Endothelial cell of umbilical vein (primary cell): ENCODE measurements around the gene PXK. TPM values are rescaled to one million over a fixed set of nuclear protein-coding genes. Genes with fewer than 3 reads are reported as not detected.

Experiments
- BruUV-seq: library from RNA; stranded (reverse); fragments of 400-500 nt; replicated peaks from 2 replicates; lab custom pipeline; 2021; lab: Mats Ljungman, UMichigan
- CTCF ChIA-PET: fragments of 300-600, 350-600 bp; sonication (Branson Sonifier 250); formaldehyde crosslinking; loops from one replicate; lab custom pipeline; 2021; ENCODE audit warnings: antibody characterized with exemption, inconsistent platforms; lab: Charles Lee
- POLR2A ChIA-PET: fragments of 300-600, 350-600 bp; sonication (Branson Sonifier 250); formaldehyde crosslinking; loops from one replicate; lab custom pipeline; 2021; ENCODE audit warnings: antibody characterized with exemption, inconsistent platforms; lab: Charles Lee
- DNase-seq: peaks from one replicate; pipeline ENCODE4 v3.0.0-alpha.2; 2011; ENCODE audit warnings: low read depth, low spot score
- FAIRE-seq: peaks from 2 replicates; lab custom pipeline; 2011; peaks lifted over from hg19 to GRCh38; lab: Jason Lieb, UNC
- H2AFZ ChIP-seq: 2 replicates; pipeline ENCODE4 v1.6.0; 2012; ENCODE audit warnings: low read depth, low read length, control low read depth, inconsistent platforms
- H3K27ac ChIP-seq: 2 replicates; pipeline ENCODE4 v1.5.1; 2011; ENCODE audit warnings: low read depth, mild to moderate bottlenecking, control low read depth, low read length, moderate library complexity; ENCODE audit not compliant: insufficient read depth
- H3K27me3 ChIP-seq, 2 experiments: 2 replicates each; pipeline versions ENCODE4 v1.6.0 to v1.6.1; 2011; ENCODE audit warnings: low read length in 2 of 2, mixed read lengths in 1 of 2; ENCODE audit not compliant: control insufficient read depth in 2 of 2, insufficient read depth in 2 of 2
- H3K36me3 ChIP-seq, 2 experiments: 2 replicates in 1 of 2; 3 replicates in 1 of 2; pipeline ENCODE4 v1.5.1; 2011; ENCODE audit warnings: low read length in 2 of 2, mild to moderate bottlenecking in 1 of 2, moderate library complexity in 1 of 2; ENCODE audit not compliant: control insufficient read depth in 2 of 2, insufficient read depth in 2 of 2; ENCODE audit errors: extremely low read depth in 1 of 2
- H3K4me1 ChIP-seq: 3 replicates; pipeline ENCODE4 v1.5.1; 2011; ENCODE audit warnings: mild to moderate bottlenecking, low read length; ENCODE audit not compliant: control insufficient read depth, insufficient read depth; ENCODE audit errors: extremely low read depth
- H3K4me2 ChIP-seq: 2 replicates; pipeline ENCODE4 v1.6.1; 2011; ENCODE audit warnings: low read length, control low read depth, mixed read lengths; ENCODE audit not compliant: insufficient read depth
- H3K4me3 ChIP-seq, 3 experiments: fragments of 200-600 bp in 1 of 3; sonication (generic), shearing (Covaris generic) in 1 of 3; replicated peaks in 1 of 3; 2 replicates each; pipeline ENCODE4 v1.5.1; 2011 to 2016; ENCODE audit warnings: control low read depth in 3 of 3, low read length in 3 of 3, mild to moderate bottlenecking in 2 of 3, inconsistent platforms in 1 of 3, low read depth in 1 of 3, moderate library complexity in 1 of 3; ENCODE audit not compliant: insufficient read depth in 1 of 3
- H3K79me2 ChIP-seq: 2 replicates; pipeline ENCODE4 v1.6.0; 2012; ENCODE audit warnings: low read length, inconsistent platforms; ENCODE audit not compliant: control insufficient read depth, insufficient read depth
- H3K9ac ChIP-seq: replicated peaks from 2 replicates; pipeline ENCODE3; 2011; ENCODE audit warnings: low read length, control low read depth; ENCODE audit not compliant: insufficient read depth; ENCODE audit errors: extremely low read depth
- H3K9me1 ChIP-seq: replicated peaks from 3 replicates; pipeline ENCODE4 v1.6.0; 2011; ENCODE audit warnings: mild to moderate bottlenecking, low read length; ENCODE audit not compliant: control insufficient read depth, insufficient read depth; ENCODE audit errors: extremely low read depth
- H3K9me3 ChIP-seq: replicated peaks from 2 replicates; pipeline ENCODE4 v1.5.1; 2012; ENCODE audit warnings: low read length, inconsistent platforms; ENCODE audit not compliant: control insufficient read depth, insufficient read depth
- H4K20me1 ChIP-seq: replicated peaks from 2 replicates; pipeline ENCODE3; 2011; ENCODE audit warnings: mild to moderate bottlenecking, low read length; ENCODE audit not compliant: control insufficient read depth, insufficient read depth; ENCODE audit errors: extremely low read depth
- EZH2 ChIP-seq: IDR thresholded peaks from 2 replicates; pipeline ENCODE4 v1.6.1; 2012; ENCODE audit warnings: borderline replicate concordance, low read depth, mild to moderate bottlenecking, moderate library complexity, low read length, inconsistent platforms; ENCODE audit not compliant: severe bottlenecking
- FOS ChIP-seq: IDR thresholded peaks from 2 replicates; pipeline ENCODE4 v1.6.1; 2011; ENCODE audit warnings: mild to moderate bottlenecking, low read length, moderate library complexity, borderline replicate concordance; ENCODE audit not compliant: insufficient read depth
- GATA2 ChIP-seq: IDR thresholded peaks from 2 replicates; pipeline ENCODE4 v1.7.0; 2011; ENCODE audit warnings: low read depth, mild to moderate bottlenecking, moderate library complexity, mixed read lengths, low read length; ENCODE audit not compliant: insufficient read length, insufficient read depth
- JUN ChIP-seq: IDR thresholded peaks from 2 replicates; pipeline ENCODE4 v1.6.1; 2011; ENCODE audit warnings: borderline replicate concordance, low read depth; ENCODE audit not compliant: insufficient read length, insufficient read depth
- MYC ChIP-seq: IDR thresholded peaks from one replicate; pipeline ENCODE4 v1.6.1; 2011; ENCODE audit warnings: mild to moderate bottlenecking, low read depth, low read length
- POLR2A ChIP-seq: IDR thresholded peaks from 2 replicates; pipeline ENCODE4 v1.6.1; 2012; ENCODE audit warnings: low read depth, mild to moderate bottlenecking, control low read depth, low read length
- POLR2AphosphoS5 ChIP-seq: IDR thresholded peaks from 2 replicates; pipeline ENCODE4 v1.6.1; 2012; ENCODE audit warnings: low read depth, mild to moderate bottlenecking, control low read depth, low read length, moderate library complexity; ENCODE audit not compliant: insufficient read depth
- dilution Hi-C: fragments of 300-500 bp; cut with MboI; formaldehyde crosslinking; loops from one replicate; pipeline ENCODE4 v1.15.0; 2019; ENCODE audit warnings: low sequenced_read_pairs; ENCODE audit not compliant: extremely low pct_ligation_motif_present
- intact Hi-C: fragments of 100-400 bp; cut with micrococcal nuclease; formaldehyde crosslinking; loops from one replicate; pipeline ENCODE4 v1.10.0; 2022
- polyA plus RNA-seq, 4 experiments: library from polyadenylated mRNA; depleted of rRNA in 3 of 4; stranded (reverse) in 3 of 4; unstranded in 1 of 4; fragments of >200 nt; gene quantifications; 2 replicates each; pipeline versions ENCODE4 v1.2.1 to v1.2.3, GENCODE V29; 2011 to 2012; ENCODE audit warnings: missing spikeins in 1 of 4
- total RNA-seq: library from RNA; stranded (reverse); gene quantifications from 2 replicates; pipeline ENCODE4 v1.2.3, GENCODE V29; 2021
- TF ChIP-seq, protein P1 (sequence below), 2 donors: IDR thresholded peaks; 1 replicate in 1 of 2; 2 replicates in 1 of 2; pipeline ENCODE4 v1.5.1; 2011; ENCODE audit warnings: low read length in 2 of 2, mild to moderate bottlenecking in 2 of 2, moderate library complexity in 2 of 2, control low read depth in 1 of 2, inconsistent platforms in 1 of 2, low read depth in 1 of 2; ENCODE audit not compliant: insufficient read depth in 1 of 2; ENCODE audit errors: extremely low read depth in 1 of 2
- TF ChIP-seq, protein P2 (sequence below): IDR thresholded peaks from 2 replicates; pipeline ENCODE4 v1.6.1; 2011; ENCODE audit not compliant: insufficient read depth, insufficient read length

Gene PXK
- total and polyA plus RNA-seq, 2 donors (not counting 3 experiments of a cell fraction or from before 2014, with no cell fraction given), result 11.3 to 14.6 TPM

DNA sequence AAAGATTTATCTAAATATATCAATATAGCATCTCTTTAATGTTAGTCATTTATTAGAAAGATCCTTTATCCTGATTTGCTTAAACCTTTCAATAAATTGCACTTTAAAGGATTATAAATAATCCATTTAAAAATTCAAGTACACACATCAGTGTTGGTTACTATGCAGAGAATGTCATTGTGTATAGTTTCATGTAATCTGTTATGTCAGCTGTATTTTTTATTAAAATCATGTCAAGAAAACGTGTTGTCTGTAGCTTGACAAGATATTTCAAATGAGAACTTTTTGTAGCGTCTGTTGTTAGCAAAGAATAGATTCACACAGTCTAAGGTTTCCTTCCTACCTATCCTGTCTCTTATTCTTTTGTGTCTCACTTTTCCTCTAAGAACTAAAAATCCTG is 93.1 kb downstream of the PXK start:
- TF ChIP-seq MYC, result no peak
- no peak for TF ChIP-seq POLR2AphosphoS5
- TF ChIP-seq, protein P1, sequence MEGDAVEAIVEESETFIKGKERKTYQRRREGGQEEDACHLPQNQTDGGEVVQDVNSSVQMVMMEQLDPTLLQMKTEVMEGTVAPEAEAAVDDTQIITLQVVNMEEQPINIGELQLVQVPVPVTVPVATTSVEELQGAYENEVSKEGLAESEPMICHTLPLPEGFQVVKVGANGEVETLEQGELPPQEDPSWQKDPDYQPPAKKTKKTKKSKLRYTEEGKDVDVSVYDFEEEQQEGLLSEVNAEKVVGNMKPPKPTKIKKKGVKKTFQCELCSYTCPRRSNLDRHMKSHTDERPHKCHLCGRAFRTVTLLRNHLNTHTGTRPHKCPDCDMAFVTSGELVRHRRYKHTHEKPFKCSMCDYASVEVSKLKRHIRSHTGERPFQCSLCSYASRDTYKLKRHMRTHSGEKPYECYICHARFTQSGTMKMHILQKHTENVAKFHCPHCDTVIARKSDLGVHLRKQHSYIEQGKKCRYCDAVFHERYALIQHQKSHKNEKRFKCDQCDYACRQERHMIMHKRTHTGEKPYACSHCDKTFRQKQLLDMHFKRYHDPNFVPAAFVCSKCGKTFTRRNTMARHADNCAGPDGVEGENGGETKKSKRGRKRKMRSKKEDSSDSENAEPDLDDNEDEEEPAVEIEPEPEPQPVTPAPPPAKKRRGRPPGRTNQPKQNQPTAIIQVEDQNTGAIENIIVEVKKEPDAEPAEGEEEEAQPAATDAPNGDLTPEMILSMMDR (IDR thresholded peaks at IDR 0.05; ENCODE audit: extremely low read depth in 1 of 2, insufficient read depth in 1 of 2, low read depth in 1 of 2, low read length in 2 of 2), result no peak
- TF ChIP-seq GATA2, result no peak
- TF ChIP-seq POLR2A, result no peak
- TF ChIP-seq FOS, result no peak
- TF ChIP-seq, protein P2, sequence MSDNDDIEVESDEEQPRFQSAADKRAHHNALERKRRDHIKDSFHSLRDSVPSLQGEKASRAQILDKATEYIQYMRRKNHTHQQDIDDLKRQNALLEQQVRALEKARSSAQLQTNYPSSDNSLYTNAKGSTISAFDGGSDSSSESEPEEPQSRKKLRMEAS, result no peak
- no peak for TF ChIP-seq EZH2
- no peak for TF ChIP-seq JUN
- Histone ChIP-seq H2AFZ (no peak overlapping the region), H3K36me3 (peaks cover 16 to 25% of the 10 kb centered on the region in 2 experiments), H3K27me3 (no peaks in the 10 kb centered on the region), H3K9ac (no peak overlapping the region), H3K9me3 (no peaks in the 10 kb centered on the region), H3K27ac (no peak overlapping the region), H3K4me2 (no peak overlapping the region), H3K9me1 (no peaks in the 10 kb centered on the region), H4K20me1 (no peaks in the 10 kb centered on the region), H3K79me2 (no peaks in the 10 kb centered on the region), H3K4me1 (no peaks in the 10 kb centered on the region), H3K4me3 (no peak overlapping the region)
- DNase-seq, result no peak
- dilution Hi-C loops, result no loop called here
- no peak for FAIRE-seq
- intact Hi-C loops, result no loop called here
- no TSS peak for BruUV-seq
- ChIA-PET POLR2A (no interaction called here), CTCF (interaction anchor here (1.2 to 2.6 kb wide), 2 partner anchors 10 to 11 kb away, joined by 3 to 9 read pairs; no protein-coding TSS in a partner anchor)
